ENCODE results near the gene ASCC1.

The ASCC1 gene

DNA sequence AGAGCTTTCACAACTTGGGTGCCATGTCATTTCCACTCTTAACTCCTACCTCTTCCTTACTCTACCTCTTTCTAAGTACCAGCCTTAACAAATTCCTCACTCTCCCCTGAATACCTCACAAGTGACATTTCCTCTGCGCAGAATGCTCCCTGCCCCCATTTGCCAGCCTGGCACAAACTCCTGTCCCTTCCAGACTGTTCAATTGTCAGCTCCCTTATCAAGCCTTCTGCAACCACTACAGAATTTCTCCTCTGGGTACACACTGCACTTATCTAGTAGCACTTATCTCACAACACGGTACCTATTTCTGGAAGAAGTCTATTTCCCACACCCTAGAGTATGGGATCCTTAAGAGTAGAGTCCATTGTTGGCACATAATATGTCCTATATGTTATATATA, 39.4 kb downstream of the ASCC1 start:
- no peak overlapping the region for H3K4me3 ChIP-seq (ENCODE audit: low read depth in 1 of 2, low read length in 1 of 2)
- TF ChIP-seq, protein P1, sequence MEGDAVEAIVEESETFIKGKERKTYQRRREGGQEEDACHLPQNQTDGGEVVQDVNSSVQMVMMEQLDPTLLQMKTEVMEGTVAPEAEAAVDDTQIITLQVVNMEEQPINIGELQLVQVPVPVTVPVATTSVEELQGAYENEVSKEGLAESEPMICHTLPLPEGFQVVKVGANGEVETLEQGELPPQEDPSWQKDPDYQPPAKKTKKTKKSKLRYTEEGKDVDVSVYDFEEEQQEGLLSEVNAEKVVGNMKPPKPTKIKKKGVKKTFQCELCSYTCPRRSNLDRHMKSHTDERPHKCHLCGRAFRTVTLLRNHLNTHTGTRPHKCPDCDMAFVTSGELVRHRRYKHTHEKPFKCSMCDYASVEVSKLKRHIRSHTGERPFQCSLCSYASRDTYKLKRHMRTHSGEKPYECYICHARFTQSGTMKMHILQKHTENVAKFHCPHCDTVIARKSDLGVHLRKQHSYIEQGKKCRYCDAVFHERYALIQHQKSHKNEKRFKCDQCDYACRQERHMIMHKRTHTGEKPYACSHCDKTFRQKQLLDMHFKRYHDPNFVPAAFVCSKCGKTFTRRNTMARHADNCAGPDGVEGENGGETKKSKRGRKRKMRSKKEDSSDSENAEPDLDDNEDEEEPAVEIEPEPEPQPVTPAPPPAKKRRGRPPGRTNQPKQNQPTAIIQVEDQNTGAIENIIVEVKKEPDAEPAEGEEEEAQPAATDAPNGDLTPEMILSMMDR (IDR thresholded peaks at IDR 0.05): no peak
- peaks cover 15 to 30% of the 10 kb centered on the region in 2 experiments for H3K4me1 ChIP-seq (ENCODE audit: control insufficient read depth in 1 of 2, insufficient read depth in 1 of 2, low read depth in 1 of 2, low read length in 1 of 2)
- no peaks in the 10 kb centered on the region for H3K9me3 ChIP-seq
- peaks cover 3% of the 10 kb centered on the region for H3K36me3 ChIP-seq
- no peak overlapping the region for H3K27ac ChIP-seq
- H3K27me3 ChIP-seq: no peaks in the 10 kb centered on the region

DNA sequence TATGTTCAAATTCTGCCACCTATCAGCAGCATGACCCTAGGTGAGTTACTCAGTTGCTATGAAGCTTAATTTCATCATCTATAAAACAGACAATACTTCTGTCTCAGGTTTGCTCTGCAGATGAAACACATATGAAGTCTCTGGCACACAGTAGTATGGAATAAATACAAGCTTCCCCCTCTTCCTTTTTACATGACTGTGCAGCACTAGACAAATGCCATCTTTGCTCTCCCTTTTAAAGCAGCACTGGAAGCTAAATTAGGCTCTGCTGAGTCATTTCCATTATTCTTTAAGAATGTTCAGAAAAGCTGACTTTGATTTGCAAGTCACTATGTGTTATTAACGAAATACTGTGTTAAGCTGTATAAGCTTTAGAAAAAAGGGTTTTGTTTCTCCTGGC, 40.9 kb downstream of the ASCC1 start:
- no peak overlapping the region for H3K4me3 ChIP-seq (ENCODE audit: low read depth in 1 of 2, low read length in 1 of 2)
- H3K9me3 ChIP-seq: no peaks in the 10 kb centered on the region
- H3K27ac ChIP-seq: no peak overlapping the region
- H3K27me3 ChIP-seq: no peaks in the 10 kb centered on the region
- H3K4me1 ChIP-seq (ENCODE audit: control insufficient read depth in 1 of 2, insufficient read depth in 1 of 2, low read depth in 1 of 2, low read length in 1 of 2): peaks cover 15 to 30% of the 10 kb centered on the region in 2 experiments
- H3K36me3 ChIP-seq: peaks cover 3% of the 10 kb centered on the region
- TF ChIP-seq, protein P1 (IDR thresholded peaks at IDR 0.05): no peak

DNA sequence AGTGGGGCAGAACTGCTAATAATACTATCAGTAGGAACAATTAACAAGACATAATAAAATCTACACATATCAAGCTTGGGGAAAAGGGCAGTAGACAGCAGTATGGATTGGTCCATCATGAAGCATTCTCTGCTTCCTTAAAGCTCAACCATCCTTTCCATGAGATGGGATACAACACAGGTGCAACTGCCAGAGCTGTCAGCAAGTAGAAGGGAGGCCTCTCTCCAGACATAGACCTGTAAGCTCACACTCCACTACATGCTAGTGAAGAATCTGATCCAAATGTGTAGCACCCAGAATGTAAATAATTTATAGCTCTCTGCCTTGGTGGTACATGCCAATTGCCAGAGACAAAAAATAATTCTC, 41.8 kb downstream of the ASCC1 start:
- Histone ChIP-seq H3K36me3 (peaks cover 3% of the 10 kb centered on the region), H3K9me3 (no peaks in the 10 kb centered on the region), H3K27ac (no peak overlapping the region), H3K4me1 (ENCODE audit: control insufficient read depth in 1 of 2, insufficient read depth in 1 of 2, low read depth in 1 of 2, low read length in 1 of 2) (peaks cover 15 to 30% of the 10 kb centered on the region in 2 experiments), H3K27me3 (no peaks in the 10 kb centered on the region), H3K4me3 (ENCODE audit: low read depth in 1 of 2, low read length in 1 of 2) (no peak overlapping the region)
- TF ChIP-seq, protein P1 (IDR thresholded peaks at IDR 0.05): no peak

DNA sequence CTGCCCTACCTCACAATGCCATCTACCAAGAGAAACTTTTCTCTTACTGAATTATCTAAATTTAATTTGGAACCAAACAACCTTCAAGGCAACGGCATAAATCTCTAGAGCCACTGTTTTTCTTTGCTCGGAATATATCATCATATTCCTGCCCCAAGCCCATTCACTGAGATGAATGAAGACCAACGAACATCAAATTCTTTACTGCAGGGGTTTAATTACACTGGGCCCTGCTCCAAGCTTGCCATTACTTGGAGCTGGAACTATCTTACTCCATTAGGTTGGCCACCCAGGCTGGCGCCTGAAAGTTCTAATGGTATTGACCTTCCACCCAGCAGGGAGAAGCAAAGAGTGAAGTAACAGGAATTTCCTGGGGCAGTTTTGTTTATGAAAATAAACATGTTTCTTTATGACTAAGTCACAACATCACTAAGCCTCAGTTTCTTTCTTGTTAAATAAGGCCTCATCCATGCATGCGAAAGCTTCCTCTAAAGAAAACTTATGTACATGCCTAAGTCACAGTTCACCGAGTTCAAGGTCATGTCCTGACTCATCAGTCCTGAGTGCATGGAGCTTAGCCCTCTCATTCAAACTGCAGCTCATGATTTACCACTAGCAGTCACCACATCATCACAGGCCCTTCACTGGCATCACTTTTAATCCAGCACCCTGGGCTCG, 42.3 kb downstream of the ASCC1 start:
- Histone ChIP-seq H3K4me3 (ENCODE audit: low read depth in 1 of 2, low read length in 1 of 2) (no peak overlapping the region), H3K27me3 (no peaks in the 10 kb centered on the region), H3K27ac (no peak overlapping the region), H3K36me3 (peaks cover 3% of the 10 kb centered on the region), H3K9me3 (no peaks in the 10 kb centered on the region), H3K4me1 (ENCODE audit: control insufficient read depth in 1 of 2, insufficient read depth in 1 of 2, low read depth in 1 of 2, low read length in 1 of 2) (peaks cover 15 to 30% of the 10 kb centered on the region in 2 experiments)
- TF ChIP-seq, protein P1 (IDR thresholded peaks at IDR 0.05): no peak

DNA sequence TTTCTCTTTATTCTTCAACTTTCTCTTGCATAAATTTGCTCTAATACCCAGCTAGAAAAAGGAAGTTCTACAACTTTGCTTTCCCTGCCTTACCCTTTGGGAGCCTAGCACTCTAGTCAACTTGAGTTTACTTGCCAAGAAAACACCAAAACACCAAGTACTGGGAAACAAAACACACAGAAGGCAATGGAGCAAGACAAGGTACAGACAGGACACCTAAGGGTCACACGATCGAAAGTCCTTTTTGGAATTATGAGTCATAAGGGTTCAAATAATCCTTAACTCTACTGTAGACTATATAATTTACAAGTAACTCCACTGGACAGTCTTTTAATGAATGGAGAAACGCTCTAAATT, 42.8 kb downstream of the ASCC1 start:
- TF ChIP-seq, protein P1 (IDR thresholded peaks at IDR 0.05): no peak
- peaks cover 15 to 30% of the 10 kb centered on the region in 2 experiments for H3K4me1 ChIP-seq (ENCODE audit: control insufficient read depth in 1 of 2, insufficient read depth in 1 of 2, low read depth in 1 of 2, low read length in 1 of 2)
- no peak overlapping the region for H3K27ac ChIP-seq
- no peaks in the 10 kb centered on the region for H3K27me3 ChIP-seq
- no peaks in the 10 kb centered on the region for H3K9me3 ChIP-seq
- H3K36me3 ChIP-seq: no peaks in the 10 kb centered on the region
- H3K4me3 ChIP-seq (ENCODE audit: low read depth in 1 of 2, low read length in 1 of 2): no peak overlapping the region

Measured in neutrophil (primary cell).